IPS DF 4.7 (cell line): ENCODE results near the gene ZSCAN16.

Source experiments
- DNase-seq: peaks from one replicate; pipeline ENCODE4 v3.0.0-alpha.2; 2013; ENCODE audit warnings: low spot score; ENCODE audit errors: extremely low read depth

Gene ZSCAN16

DNA sequence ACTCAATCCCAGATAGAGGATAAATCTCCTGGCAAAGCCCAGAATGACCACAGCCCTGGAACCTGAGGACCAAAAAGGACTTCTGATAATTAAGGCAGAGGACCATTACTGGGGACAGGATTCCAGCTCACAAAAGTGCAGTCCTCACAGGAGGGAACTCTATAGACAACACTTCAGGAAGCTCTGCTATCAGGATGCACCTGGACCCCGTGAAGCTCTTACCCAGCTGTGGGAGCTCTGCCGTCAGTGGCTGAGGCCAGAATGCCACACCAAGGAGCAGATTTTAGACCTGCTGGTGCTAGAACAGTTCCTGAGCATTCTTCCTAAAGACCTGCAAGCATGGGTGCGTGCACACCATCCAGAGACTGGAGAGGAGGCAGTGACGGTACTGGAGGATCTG is 992 bp downstream of the ZSCAN16 start:
- DNase-seq = no peak

DNA sequence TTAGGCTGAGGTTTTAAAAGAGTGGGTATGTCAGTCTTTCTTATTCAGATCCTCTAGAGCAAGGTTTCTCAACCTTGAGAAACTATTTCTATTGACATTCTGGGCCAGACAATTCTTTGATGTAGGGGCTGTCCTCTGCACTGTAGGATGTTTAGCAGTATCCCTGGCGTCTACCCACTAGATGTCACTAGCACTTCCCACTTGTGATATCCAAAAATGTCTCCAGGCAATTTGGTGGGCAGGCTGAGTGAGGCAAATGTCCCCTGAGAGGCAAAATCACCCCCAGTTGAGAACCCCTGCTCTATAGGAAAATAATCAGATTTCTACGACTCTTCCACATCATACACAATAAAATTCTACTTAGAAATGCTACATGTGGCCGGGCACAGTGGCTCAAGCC is 9.6 kb downstream of the ZSCAN16 start:
- no peak for DNase-seq

DNA sequence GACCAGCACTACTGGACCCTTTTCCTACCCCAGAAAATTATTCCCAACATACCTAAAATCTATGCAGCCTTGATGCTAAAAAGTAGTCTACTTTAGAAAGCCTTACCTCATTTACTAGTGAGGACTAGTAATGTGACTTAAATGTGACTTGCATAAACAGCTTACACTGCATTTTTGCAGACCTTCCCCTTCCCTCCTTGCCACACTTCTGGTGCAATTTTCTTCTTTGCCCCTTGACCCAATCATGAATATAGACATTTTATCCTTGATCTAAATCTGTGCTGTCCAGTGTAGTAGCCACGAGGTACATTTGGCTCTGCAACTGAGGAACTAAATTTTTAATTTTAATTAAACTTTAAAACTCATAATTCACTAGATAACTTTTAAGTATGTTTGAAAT is 10.3 kb downstream of the ZSCAN16 start:
- no peak for DNase-seq

DNA sequence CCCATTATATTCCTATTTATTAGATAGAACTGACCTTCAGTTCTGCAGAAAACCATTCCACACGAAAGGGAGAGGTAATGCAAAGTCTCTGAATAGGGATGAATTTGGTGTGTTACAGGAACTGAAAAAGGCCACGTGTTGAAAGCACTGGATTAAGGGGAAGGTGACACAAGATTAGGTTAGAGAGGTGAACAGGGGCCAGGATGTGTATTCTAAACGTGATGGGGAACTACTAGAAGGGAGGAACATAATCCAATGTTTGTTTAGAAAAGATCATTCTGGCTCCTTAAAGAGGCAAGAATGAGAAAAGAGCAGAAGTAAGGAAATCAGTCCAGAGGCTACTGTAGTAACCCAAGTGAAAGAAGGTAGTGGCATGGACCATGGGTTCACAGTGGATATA is 11.0 kb downstream of the ZSCAN16 start:
- no peak for DNase-seq

DNA sequence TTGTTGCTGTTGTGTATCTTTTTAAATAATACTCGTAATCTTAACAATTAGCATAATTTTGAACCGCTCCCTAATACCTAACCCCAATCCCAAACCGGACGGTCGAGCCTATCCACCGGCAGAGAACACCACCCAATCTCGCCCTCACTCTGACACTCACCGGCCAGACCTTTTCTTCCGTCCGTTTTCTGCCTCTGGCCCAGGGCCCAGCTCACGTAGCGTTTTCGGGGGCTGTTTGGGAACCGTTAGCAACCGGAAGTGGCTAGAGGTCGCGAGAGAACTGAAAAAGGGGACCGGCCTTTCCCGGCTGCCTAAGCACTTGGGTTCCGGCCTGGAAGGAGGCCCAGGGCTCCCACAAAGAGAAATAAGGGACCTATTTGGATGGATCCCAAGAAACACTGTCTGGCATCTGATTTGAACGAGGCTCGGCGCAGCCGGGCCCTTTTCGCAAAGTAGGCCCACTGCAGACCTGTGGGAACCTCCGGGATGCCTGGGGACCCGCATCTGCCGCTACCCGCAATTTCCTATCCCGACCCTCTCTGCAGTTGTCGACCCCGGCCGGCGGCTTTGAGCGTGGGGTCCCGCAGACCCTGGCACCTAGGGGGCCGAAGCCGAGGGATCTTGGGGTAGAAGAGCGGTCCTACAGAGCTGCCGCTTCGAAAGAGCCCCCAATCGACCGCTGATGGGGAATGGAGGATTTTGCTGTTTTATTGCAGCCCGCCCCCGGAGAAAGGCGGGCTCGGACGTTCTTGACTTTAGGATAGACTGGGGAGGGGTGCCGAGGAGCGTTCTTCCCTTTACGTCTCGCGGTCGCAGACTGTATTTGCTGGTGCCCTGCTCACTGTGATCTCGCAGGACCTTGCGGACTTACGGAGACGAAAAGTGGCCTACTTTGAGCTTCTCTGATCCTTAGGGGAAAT is 12.4 kb downstream of the ZSCAN16 start:
- DNase-seq = no peak

DNA sequence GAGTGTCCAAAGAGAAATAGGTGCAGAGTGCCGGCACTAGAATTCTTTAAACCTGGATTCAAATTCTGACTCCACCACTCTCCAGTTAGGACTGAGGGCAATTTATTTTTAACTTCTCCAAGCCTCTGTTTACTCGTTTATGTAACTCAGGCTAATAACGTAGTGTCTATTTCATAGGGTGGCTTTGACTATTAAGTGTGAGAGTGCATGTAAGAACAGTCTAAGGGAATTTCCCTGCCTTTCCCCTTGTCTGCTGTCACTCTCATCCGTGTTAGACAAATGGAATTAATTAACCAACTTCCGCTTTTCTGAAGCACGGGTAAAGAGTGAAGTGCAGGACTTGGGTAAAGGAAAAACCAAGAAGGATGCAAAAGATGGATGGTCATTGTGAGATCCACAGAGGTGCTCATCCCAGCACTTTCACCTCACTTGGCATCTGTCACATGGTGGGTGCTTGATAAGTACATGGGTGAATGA is 13.1 kb downstream of the ZSCAN16 start:
- DNase-seq = no peak

DNA sequence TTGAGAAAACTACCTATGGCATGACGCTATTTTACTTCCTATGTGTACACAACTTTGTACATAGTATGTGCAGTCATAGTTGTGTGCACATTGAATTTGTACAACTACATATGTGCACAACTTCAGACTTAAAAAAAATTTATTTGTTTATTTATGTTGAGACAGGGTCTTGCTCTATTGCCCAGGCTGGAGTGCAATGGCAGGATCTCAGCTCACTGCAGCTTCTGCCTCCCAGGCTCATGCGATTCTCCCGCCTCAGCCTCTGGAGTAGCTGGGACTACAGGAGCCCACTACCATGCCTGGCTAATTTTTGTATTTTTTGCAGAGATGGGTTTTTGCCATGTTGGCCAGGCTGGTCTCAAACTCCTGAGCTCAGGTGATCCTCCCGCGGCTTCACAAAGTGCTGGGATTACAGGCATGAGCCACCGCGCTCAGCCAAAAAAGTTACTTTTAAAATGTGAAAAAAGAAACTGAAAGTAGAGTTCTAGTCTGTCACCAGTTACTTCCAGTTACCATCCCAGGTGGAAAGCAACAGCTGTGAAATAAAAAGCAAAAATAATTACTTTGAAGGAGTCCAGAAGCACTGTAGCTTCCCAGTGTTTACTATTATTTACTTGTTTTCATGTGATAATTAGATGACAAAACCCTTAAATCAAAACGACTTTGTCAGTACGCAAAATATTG is 15.6 kb downstream of the ZSCAN16 start:
- no peak for DNase-seq

DNA sequence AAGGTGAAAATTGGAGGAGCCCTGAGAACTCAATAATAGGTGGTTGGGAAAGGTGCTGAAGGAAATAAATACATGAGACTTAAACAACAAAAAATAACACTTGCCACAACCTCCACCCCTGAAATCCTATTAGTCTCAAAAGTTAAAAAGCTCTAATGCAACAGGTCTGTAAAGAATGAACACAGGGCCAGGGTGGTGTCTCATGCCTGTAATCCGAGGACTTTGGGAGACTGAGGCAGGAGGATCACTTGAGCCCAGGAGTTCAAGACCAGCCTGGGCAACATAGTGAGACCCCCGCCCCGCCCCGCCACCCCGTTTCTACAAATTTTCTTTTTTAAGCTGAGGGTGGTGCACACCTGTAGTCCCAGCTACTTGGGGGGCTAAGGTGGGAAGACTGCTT is 16.2 kb downstream of the ZSCAN16 start:
- no peak for DNase-seq

DNA sequence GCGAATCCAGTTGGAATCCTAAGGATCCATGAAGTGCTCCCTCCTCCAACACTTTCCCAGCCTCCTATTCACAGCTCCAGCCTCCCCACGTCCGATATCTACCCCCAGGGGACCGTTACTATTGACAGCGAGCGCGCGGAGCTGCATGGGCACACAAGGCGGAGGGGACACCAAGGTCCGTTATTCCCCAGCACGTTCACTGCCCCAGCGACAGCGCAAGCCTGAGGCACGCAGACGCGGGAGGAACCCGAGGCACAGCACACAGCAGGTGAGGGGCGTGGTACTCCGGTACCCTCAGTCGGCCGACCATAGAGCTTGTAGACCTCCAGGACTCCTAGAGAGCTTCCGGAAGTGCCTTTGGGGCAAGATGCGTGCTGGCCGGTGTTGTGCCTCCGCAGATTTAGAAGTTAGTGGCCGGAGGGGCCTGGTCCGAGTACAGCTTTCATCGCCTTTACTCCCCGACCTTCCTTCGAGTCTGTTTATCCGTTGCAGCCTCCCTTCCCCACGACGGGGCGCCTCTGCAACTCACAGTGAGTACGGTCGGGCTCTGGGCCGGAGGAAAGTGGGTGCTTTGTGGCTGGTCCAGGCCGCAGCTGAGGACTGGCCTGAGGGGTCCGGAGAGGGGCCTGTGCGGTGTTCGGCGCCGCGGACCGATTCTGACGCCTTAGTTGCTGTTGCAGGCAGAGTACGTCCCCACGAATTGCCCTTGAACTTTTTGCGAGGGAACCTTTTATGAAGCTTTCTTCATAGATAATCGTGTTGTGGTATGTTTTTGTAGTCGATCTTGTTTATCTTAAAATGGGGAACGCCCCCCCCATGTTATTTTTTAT is 17.3 kb downstream of the ZSCAN16 start, which contains the start of gene ZKSCAN8:
Gene ZKSCAN8 (plus strand): TSS at position 384 of the 830 bp plus-strand sequence. CDS start 6,525 bp downstream, outside the sequence.
- DNase-seq = peak; percentile 88

DNA sequence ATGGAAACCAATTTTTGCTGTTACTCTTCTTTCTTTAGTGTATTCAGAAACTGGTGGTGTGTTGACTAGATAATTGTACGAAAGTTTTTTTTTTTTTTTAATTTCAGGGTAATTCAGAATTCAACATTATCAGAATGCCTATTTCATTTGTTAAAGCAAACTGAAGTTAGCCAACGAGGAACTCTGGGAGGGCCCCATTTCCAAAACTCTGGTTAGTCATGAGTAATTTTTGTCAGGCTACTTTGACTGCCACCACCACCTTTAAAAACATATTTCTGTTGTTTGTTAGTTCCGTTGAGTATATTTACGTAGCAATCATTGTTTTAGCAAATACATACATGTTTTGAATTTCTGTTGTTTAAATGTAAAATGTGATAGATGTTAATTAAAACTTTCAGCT is 18.0 kb downstream of the ZSCAN16 start:
- no peak for DNase-seq

DNA sequence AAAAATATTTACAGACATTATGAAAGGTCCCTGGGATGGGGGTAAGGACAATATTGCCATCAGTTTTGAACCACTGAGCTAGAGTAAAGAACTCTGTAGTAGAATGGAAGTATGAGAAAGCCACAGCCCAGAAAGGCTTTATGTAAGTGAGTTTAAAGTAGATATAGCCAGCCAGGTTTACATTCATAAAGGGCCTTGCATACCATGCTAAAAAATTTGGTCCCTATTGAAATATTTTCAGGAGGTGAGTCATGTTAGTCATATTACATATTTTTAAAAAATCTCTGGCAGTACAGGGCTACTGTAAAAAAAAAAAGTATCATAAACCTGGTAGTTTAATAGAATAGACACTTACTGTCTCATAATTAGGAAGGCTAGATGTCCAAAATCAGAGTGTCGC is 20.8 kb downstream of the ZSCAN16 start:
- DNase-seq = no peak

DNA sequence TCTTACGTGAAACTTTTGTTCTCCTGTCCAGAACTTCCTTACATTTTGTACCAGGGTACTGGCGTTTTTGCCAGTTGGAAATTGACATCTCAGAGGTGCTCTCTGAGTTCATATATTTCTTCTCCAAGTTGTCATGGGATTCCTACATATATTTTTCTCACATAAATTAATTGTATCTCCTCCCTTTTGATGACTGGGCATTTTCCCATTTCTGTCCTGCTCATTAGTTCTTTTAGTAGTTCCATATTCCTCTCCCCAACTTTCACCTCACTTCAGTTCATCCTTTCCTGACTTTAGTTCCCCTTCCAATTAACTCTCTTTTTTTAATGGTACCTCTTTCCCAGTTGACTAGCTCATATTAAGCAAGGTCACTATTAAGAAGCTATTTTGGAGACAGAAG is 28.1 kb downstream of the ZSCAN16 start:
- no peak for DNase-seq

DNA sequence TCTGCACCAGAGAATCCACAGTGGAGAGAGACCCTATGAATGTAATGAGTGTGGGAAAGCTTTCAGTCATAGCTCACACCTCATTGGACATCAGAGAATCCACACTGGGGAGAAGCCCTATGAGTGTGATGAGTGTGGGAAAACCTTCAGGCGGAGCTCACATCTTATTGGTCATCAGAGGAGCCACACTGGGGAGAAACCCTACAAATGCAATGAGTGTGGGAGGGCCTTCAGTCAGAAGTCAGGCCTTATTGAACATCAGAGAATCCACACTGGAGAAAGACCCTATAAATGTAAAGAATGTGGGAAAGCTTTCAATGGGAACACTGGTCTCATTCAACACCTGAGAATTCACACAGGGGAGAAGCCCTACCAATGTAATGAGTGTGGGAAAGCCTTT is 29.1 kb downstream of the ZSCAN16 start:
- DNase-seq = no peak

DNA sequence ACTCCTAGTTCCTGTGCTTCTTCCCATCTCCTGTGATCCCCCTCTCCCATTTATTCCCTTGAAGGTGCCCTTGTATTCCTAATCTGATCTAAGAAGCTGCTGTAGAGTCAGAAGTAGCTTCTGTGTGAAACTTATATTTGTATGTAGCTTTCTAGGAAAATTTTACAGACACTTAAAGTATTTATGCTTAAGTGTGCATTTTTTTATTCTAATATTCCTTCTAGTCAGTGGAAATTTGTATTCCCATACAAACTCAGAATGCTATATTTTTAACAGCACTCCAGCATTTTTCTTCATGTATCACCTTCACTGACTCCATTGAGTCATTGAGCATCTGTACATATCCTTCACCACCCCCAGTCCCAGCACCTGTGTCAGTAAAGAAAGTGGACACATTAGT is 29.9 kb downstream of the ZSCAN16 start:
- no peak for DNase-seq

DNA sequence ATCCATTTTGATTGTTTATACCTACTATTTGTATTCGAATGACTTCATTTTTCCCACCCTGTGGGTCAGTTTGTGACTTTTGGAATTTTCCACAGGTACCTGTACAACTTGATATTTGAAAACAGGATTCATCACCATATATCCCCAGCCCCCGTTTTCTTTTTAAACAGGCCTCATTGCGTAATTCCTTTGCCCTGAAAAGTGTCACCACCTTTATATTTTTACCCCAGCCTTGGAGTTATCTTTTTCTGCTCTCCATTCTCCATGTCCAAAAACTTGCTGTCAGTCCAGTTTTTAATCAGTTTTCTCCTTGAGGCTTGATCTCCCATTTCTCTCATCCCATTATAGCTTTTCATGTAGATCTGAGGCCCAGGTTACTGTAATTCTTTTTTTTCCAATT is 33.9 kb downstream of the ZSCAN16 start:
- no peak for DNase-seq

DNA sequence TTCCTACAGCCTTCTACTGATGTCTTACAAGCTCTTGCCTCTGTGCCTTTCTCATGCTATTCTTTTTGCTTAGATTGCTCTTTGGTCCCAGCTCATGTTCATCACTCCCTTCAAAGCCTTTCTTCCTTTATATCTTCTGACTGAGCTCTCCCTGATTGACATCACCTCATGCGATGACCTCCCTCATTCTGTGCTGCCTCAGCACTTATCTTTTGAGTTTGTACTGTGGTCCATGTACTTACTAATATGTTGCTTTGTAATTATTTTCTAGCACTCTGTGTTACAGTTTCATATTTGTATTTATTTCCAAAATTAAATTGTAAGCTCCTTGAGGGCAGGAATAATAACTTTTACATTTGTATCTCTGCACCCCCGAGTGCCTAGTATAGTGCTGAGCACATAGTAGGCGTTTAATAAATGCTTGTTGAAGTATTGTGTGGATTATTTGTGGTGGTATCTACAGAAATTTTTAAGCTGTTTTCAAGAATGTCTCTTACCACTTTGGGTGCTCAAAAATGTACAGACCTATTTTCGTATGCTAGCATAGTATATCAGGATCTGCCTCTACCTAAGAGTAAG is 34.7 kb downstream of the ZSCAN16 start:
- DNase-seq = no peak

DNA sequence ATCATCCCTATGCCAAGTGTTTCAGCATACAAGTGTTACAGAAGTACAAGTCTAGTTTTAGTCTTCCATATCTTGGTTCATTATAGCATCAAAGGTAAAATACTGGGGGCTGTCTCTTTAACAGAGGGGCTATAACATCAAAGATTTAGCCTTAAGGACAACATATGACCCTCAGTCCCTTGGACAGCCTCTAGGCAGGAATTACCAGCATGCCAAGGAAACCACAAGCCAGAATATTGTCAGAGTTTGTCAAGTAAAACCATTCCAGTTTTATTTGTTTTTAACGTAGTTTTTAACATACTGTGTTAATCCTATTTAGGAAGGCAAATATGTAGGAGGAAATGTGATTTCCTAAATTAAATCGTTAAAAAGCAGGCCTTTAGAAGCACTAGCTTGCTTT is 35.8 kb downstream of the ZSCAN16 start:
- no peak for DNase-seq

DNA sequence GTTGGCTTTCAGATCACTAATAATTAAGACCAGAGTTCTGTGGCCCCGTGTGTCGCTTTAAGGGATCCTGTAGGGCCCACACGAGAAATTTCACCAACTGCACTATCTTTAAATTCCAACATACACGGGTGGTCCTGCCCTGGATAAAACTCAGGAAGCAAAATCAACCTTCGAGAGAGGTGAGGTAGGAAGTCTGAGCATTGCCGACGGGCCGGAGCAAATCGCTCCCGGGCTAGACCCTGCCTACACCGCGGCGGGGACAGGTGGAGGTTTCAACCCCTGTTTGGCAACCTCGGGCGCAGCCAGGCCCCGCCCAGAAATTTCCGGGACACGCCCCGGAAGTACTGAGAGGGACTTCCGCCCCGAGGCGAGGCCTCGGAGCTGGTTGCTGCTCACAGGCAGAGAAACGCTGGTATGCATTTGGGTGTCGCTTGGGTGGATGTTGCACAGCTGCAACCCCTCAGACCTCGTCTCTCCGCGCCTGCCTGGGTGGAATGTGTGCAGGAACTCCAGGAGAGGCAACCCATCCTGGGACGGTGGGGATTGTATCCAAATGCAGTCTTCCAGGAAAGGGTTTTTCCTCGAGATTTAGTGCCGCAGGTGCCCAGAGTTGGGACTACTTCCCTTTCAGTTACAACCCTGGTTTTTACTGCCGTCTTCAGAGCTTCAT is 37.1 kb downstream of the ZSCAN16 start:
- DNase-seq = no peak

DNA sequence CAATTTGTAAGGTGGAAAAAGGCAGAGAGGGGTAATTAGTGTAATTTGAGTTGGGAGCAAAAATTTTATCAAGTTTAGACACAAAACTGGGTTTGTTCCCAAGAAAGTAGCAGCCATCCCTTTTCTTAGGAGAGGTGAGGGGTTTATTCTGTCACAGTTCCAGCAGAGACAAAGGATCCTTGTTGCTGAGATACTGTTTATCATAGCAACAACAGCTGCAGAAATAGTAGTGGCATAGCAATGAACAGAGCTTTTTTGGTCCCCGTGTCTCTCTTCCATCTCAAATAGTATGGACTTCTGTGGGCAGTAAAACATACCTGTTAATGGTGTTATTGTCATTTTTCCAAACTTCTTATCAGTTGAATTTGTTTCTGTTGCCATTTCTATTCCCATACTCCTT is 41.2 kb downstream of the ZSCAN16 start:
- no peak for DNase-seq

DNA sequence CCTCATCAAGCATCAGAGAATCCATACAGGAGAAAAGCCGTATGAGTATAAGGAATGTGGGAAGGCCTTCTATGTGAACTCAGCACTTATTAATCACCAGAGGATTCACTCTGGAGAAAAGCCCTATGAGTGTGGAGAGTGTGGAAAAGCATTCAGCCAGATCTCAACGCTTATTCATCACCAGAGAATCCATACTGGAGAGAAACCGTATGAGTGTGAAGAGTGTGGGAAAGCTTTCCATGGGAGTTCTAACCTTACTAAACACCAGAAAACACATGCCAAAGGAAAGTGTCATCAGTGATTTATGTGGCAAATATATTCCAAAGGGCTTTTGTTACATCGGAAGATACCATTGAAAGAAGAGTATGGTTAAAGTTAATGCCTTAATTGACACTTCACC is 42.7 kb downstream of the ZSCAN16 start:
- no peak for DNase-seq

DNA sequence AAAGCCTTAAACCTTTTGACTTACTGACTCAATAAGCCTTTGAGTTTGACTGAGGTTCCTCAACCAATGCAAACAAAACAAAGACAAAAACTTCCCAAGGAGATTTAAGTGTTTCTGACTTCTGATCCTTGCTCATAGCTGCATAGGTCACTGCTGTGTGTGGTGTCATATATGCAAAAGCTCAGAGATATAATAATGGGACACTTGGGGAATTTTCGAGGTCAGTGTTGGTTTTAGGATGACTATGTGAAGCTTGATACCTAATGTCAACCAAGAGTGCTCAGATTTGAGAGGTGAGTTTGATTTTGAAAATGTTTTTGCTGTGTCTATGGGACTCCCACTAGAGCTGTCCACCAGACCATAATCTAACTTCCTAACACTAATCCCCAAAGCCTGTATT is 43.5 kb downstream of the ZSCAN16 start:
- DNase-seq = no peak
